Activated T-cell treated with anti-CD3 and anti-CD28 coated beads, Interleukin-2, amount 50 U/mL, for 72 hours (primary cell): ENCODE data around the gene HMCN1. TPM values are rescaled to one million over a fixed set of nuclear protein-coding genes. Genes with fewer than 3 reads are reported as not detected.

Source experiments
- ATAC-seq, 2 donors: fragments of 150-1000 bp; cut with Tn5 transposase; replicated peaks in 1 of 2; 2 replicates each; pipeline ENCODE4 v1.10.0; 2021; ENCODE audit warnings: moderate library complexity in 2 of 2, mild to moderate bottlenecking in 1 of 2
- DNase-seq, 2 donors: peaks; one replicate each; pipeline ENCODE4 v3.0.0; 2021 to 2022; ENCODE audit warnings: mixed read lengths in 1 of 2
- H3K27ac Mint-ChIP-seq: one replicate; pipeline ENCODE4 v1.8.0; 2022; ENCODE audit warnings: mild to moderate bottlenecking, moderate library complexity, mixed read lengths
- H3K27me3 Mint-ChIP-seq: one replicate; pipeline ENCODE4 v1.8.0; 2022; ENCODE audit warnings: low read depth, mixed read lengths
- H3K36me3 Mint-ChIP-seq, 2 donors: one replicate each; pipeline ENCODE4 v1.8.0; 2022; ENCODE audit warnings: mixed read lengths in 2 of 2, mild to moderate bottlenecking in 1 of 2; ENCODE audit not compliant: insufficient read depth in 2 of 2
- H3K4me1 Mint-ChIP-seq: one replicate; pipeline ENCODE4 v1.8.0; 2022; ENCODE audit warnings: low read depth, mixed read lengths
- H3K4me3 Mint-ChIP-seq, 2 donors: one replicate each; pipeline ENCODE4 v1.8.0; 2022; ENCODE audit warnings: mild to moderate bottlenecking in 2 of 2, mixed read lengths in 2 of 2, moderate library complexity in 2 of 2
- H3K9me3 Mint-ChIP-seq, 2 donors: one replicate each; pipeline ENCODE4 v1.8.0; 2022; ENCODE audit warnings: mixed read lengths in 2 of 2
- total RNA-seq, 2 donors: library from RNA; stranded (reverse); gene quantifications; one replicate each; pipeline ENCODE4 v1.2.3, GENCODE V29; 2022

Gene HMCN1
- total RNA-seq, 2 donors from 2014 or later: 0.05 to 0.12 TPM

DNA sequence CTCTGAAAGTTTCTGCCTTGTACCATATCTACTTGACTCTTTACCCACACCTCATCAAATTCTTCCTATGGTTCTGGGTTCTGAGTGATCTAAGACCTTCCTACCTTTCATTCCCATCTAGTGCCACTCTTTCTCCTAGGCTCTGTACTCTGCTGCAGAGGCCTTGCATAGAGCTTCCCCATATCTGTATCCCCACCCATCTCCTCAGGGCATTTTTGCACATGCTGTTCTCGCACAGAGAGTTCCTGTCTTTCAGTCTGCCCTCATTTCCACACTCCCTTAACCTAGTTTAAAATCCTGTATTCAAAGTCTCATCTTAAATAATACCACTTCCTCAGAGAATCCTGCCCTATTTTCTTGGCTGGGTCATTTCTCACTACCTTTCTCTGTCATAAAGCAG is 114.8 kb downstream of the HMCN1 start:
- H3K4me1 Mint-ChIP-seq: no peaks in the 10 kb centered on the region
- H3K27me3 Mint-ChIP-seq: peaks cover 7% of the 10 kb centered on the region
- no peak for ATAC-seq
- H3K4me3 Mint-ChIP-seq: no peak overlapping the region
- H3K9me3 Mint-ChIP-seq: no peaks in the 10 kb centered on the region
- no peaks in the 10 kb centered on the region for H3K36me3 Mint-ChIP-seq
- H3K27ac Mint-ChIP-seq: no peak overlapping the region
- no peak for DNase-seq

DNA sequence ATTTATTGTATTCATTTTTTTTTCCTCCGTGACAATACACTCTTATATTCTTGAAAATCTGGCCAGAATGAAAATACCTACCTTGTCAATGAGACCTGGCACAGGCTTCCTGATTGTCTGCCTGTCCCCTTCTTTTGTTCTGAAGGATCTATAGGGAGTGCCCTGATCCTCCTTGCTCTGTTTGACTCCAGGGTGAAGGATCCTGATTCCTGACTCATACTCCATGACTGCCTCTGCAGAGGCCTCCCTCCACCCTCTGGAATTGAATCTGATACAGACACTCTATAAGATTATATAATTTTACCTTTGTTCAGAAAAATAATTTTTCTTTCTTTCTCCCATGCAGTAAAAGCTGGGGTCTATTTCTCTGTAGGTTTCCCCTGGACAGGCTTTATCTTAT is 116.2 kb downstream of the HMCN1 start:
- DNase-seq: no peak
- ATAC-seq: no peak
- no peaks in the 10 kb centered on the region for H3K4me1 Mint-ChIP-seq
- no peak overlapping the region for H3K27ac Mint-ChIP-seq
- no peak overlapping the region for H3K4me3 Mint-ChIP-seq
- H3K36me3 Mint-ChIP-seq: no peaks in the 10 kb centered on the region
- peaks cover 7% of the 10 kb centered on the region for H3K27me3 Mint-ChIP-seq
- H3K9me3 Mint-ChIP-seq: no peaks in the 10 kb centered on the region

DNA sequence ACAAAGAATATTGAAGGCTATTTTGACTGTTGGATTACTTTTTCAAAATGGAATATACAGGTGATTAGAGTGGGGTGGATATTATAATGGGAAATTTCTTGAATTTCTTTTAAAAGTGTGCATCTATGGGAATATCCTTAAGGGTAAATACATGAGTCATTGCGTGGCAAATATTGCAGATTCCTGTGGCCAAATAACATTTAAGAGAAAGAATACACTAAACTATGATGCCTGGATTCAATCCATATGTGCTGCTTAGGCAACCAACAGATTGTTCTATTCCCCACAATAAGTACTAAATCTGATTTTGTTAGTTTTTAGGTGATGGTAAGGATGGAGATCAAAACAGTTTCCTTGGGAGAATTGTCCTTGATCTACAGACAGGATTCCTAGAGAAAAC is 119.5 kb downstream of the HMCN1 start:
- peaks cover 7% of the 10 kb centered on the region for H3K27me3 Mint-ChIP-seq
- H3K4me1 Mint-ChIP-seq: no peaks in the 10 kb centered on the region
- no peak overlapping the region for H3K27ac Mint-ChIP-seq
- ATAC-seq (no peak), DNase-seq (no peak)
- H3K36me3 Mint-ChIP-seq: no peaks in the 10 kb centered on the region
- H3K9me3 Mint-ChIP-seq: no peaks in the 10 kb centered on the region
- H3K4me3 Mint-ChIP-seq: no peak overlapping the region

DNA sequence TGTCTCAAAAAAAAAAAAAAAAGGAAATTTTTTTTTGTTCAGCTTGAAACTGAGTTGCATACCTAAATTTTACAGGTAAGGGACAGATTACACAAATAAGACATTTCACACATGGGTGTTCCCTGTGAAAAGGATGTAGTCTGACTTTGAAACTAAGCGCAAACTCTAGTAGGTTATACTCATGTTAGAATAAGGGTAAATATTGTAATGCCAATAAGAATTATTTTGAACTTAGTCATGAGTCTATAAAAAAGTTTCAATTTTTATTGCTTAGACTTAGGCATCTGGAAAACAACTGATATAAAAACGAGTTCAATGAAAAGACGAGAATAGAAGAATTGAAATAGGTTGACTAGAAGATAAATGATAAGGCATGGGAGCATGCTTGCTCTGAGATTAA is 122.3 kb downstream of the HMCN1 start:
- Mint-ChIP-seq H3K4me1 (no peaks in the 10 kb centered on the region), H3K9me3 (no peaks in the 10 kb centered on the region), H3K27me3 (peaks cover 7% of the 10 kb centered on the region), H3K36me3 (no peaks in the 10 kb centered on the region), H3K4me3 (no peak overlapping the region), H3K27ac (no peak overlapping the region)
- DNase-seq (no peak), ATAC-seq (no peak)

DNA sequence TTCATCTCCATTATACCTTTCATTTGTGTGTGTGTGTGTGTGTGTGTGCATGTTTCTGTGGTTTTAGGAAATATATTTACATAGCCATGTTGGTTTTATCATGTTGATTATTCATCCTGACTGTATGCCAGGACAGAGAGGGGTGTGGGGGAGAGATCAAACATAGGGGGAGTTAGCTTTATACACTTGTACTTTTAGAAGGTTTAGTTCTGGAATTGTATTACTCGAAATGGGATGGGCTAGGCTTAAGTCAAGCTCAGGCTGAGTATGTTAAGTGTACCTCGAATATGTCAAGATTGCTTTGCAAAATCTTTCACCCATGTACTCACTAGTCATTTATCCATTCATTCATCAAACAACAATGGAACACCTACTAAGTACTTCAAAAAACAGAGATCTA is 123.3 kb downstream of the HMCN1 start:
- Mint-ChIP-seq H3K36me3 (no peaks in the 10 kb centered on the region), H3K4me1 (no peaks in the 10 kb centered on the region), H3K27ac (no peak overlapping the region), H3K27me3 (peaks cover 7% of the 10 kb centered on the region), H3K4me3 (no peak overlapping the region), H3K9me3 (no peaks in the 10 kb centered on the region)
- ATAC-seq: no peak
- no peak for DNase-seq

DNA sequence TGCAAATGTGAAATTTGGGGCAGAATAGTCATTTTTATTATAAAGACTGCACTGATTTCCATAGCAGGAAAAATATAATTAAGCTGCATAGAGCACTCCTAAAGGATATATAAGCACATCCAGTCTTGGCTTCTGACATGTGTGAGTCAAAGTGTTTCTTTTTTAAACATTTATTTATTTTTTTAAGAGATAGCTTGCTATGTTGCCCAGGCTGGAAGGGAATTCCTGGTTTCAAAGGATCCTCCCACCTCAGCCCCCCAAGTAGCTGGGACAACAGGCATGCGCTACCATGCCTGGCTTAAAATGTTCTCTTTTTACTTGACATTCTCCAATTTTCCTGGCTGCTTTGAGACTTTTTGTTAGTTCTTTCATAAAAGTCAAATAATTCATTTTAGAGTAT is 126.1 kb downstream of the HMCN1 start:
- ATAC-seq (no peak), DNase-seq (no peak)
- no peaks in the 10 kb centered on the region for H3K27me3 Mint-ChIP-seq
- no peaks in the 10 kb centered on the region for H3K9me3 Mint-ChIP-seq
- H3K4me1 Mint-ChIP-seq: no peaks in the 10 kb centered on the region
- H3K27ac Mint-ChIP-seq: no peak overlapping the region
- H3K4me3 Mint-ChIP-seq: no peak overlapping the region
- H3K36me3 Mint-ChIP-seq: no peaks in the 10 kb centered on the region

DNA sequence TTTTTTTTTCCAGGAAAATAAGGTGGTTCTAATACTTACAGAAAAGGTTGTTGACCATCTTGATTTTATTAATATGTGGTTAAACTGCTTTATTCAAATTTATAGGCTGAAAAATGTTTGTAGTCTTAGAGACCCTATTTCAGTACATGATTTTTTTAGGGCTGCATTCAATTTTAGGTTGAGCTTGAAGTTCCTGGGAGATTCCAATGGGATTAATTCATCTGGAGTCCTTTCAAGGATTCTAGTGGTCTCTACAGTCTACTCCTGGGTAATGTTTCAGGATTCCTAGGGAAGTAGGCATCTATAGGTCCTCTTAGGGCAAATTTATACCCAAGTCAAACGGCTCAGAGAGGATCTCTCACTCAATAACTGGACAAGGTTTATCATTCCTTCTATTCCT is 126.7 kb downstream of the HMCN1 start:
- Mint-ChIP-seq H3K4me3 (no peak overlapping the region), H3K36me3 (no peaks in the 10 kb centered on the region), H3K9me3 (no peaks in the 10 kb centered on the region), H3K27me3 (no peaks in the 10 kb centered on the region), H3K4me1 (no peaks in the 10 kb centered on the region), H3K27ac (no peak overlapping the region)
- no peak for ATAC-seq
- DNase-seq: no peak

DNA sequence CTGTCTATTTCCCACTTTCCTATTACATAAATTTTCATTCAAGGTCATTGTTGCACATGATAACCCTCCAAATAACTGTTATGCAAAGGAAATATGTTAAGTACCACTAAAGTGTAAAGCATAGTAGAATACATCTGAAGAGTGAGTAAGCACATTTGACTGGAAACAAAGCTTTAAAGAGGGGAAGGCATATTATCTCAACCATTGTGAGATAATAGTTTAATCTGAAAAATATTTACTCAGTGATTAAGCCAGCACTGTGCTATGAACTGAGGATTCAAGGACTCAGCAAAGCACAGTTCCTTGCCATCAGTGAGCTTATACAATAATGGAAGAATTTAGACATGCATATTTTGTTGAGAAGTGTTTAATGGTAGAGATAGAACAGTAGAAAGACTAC is 127.4 kb downstream of the HMCN1 start:
- H3K4me3 Mint-ChIP-seq: no peak overlapping the region
- H3K9me3 Mint-ChIP-seq: no peaks in the 10 kb centered on the region
- DNase-seq (no peak), ATAC-seq (no peak)
- H3K27ac Mint-ChIP-seq: no peak overlapping the region
- H3K36me3 Mint-ChIP-seq: no peaks in the 10 kb centered on the region
- H3K27me3 Mint-ChIP-seq: no peaks in the 10 kb centered on the region
- H3K4me1 Mint-ChIP-seq: no peaks in the 10 kb centered on the region

DNA sequence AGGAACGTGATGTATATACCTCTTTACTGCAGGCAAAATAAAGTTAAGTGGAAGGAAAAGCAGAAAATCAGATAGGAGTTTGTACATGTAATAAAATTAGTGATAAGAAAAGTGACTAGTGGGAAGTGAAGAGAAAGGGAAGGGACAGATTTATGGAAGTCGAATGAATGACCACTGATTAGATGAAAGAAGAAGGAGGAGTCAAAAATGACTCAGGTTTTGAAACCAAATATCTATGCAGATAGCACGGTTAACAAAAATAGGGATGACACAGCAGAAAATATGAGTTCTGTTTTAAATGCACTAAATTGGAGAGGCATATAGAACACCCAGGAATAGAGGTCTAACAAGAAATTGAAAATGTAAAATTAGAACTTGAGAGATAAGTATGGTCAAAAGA is 128.0 kb downstream of the HMCN1 start:
- ATAC-seq: no peak

DNA sequence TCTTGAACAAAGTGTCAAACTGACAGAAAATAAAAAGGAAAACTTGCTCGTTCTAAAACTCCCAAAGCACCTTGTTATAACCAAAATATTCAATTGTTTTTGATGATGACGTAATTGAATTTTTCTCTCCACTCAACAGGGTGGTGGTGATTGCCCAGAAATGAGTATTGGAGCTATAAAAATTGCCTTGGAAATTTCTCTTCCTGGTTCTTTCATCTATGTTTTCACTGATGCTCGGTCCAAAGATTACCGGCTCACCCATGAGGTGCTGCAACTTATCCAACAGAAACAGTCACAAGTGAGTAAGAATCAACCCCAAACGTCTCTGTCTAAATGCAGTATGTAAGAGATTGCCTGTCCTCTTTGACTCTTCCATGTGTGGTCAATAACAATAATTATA is 130.1 kb downstream of the HMCN1 start:
- ATAC-seq: no peak

More for the DNA sequence above, 128.0 kb downstream of the HMCN1 start:
- no peaks in the 10 kb centered on the region for H3K9me3 Mint-ChIP-seq
- no peak overlapping the region for H3K4me3 Mint-ChIP-seq
- H3K27ac Mint-ChIP-seq: no peak overlapping the region
- H3K27me3 Mint-ChIP-seq: peaks cover 1% of the 10 kb centered on the region
- H3K36me3 Mint-ChIP-seq: no peaks in the 10 kb centered on the region
- no peak for DNase-seq
- no peaks in the 10 kb centered on the region for H3K4me1 Mint-ChIP-seq

DNA sequence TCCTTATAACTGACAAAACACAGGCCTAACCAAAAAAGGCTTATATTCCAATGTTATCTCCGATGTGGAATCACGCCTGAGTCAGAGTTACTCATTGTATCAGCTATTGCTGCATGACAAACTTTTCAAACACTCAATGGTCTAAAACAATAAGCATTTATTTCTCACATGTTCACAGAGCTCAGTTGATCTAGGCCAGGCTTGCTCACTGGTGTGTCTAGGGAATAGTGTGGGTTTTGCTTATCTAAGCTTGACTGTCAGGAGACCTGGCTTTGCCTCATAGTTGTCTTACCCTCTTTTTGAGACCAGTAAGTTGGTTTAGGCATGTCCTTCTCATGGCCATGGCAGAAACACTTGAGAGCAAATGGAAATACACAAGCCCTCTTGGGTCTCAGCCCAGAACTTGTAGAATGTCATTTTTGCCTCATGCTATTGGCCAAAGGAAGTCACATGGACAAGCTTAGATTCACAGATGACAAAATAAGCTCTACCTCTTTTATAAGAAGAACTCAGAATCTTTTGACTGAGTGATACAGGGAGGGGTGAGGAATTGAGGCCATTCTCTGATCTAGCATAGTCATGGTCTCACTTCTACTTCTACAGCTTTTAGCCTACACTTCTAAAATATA is 130.8 kb downstream of the HMCN1 start:
- Mint-ChIP-seq H3K4me3 (no peak overlapping the region), H3K4me1 (no peaks in the 10 kb centered on the region), H3K9me3 (peaks cover 0 to 1% of the 10 kb centered on the region in 2 donors), H3K36me3 (no peaks in the 10 kb centered on the region), H3K27me3 (peaks cover 6% of the 10 kb centered on the region), H3K27ac (no peak overlapping the region)
- DNase-seq: no peak
- no peak for ATAC-seq

More for the DNA sequence above, 130.1 kb downstream of the HMCN1 start:
- H3K36me3 Mint-ChIP-seq: no peaks in the 10 kb centered on the region
- no peak overlapping the region for H3K4me3 Mint-ChIP-seq
- DNase-seq: no peak
- no peak overlapping the region for H3K27ac Mint-ChIP-seq
- peaks cover 0 to 1% of the 10 kb centered on the region in 2 donors for H3K9me3 Mint-ChIP-seq
- H3K4me1 Mint-ChIP-seq: no peaks in the 10 kb centered on the region
- H3K27me3 Mint-ChIP-seq: peaks cover 6% of the 10 kb centered on the region

DNA sequence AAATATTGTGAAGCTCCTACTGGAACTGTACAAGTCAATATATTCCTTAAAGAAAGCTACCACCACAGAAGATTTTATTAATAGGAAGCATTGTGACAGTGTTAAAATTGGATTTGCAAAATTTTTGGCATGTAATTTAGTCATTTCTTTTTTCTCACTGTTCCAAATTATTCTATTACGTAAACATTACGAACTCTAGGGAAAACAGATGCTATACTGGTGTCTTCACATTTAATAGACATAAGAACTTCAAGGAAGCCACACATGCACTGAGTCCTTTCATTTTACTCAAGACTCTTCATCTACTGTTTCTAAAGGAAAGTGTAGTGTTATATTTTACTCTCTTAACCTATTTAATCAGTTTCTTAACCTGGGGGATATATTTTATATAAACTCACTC is 135.4 kb downstream of the HMCN1 start:
- Mint-ChIP-seq H3K9me3 (peaks cover 0 to 1% of the 10 kb centered on the region in 2 donors), H3K36me3 (no peaks in the 10 kb centered on the region), H3K27me3 (peaks cover 6% of the 10 kb centered on the region), H3K4me1 (no peaks in the 10 kb centered on the region), H3K4me3 (no peak overlapping the region), H3K27ac (no peak overlapping the region)
- no peak for DNase-seq
- ATAC-seq: no peak

DNA sequence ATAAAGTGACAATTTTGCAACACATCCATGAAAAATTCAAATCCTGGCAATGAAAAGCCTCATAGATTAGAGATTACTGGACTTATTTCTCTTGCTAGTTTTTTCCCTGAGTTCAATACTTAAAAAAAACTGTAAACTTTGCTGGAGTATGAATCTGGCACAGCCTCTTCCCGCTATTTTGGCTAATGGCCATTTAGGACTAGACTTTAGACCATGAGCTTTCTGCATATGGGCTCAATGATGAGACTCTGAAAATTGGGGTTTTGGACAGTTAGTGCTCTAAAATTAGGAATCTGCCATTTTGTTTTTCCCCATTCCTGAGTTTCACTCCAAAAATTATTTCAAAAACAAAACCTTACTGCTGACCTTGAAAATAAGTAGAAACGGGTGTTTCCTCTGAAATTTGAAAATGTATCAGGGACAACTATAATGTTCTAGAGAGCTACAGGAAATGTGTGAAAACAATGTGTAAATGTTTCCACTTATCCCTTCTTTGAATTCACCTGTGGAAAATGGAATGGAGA is 137.5 kb downstream of the HMCN1 start:
- Mint-ChIP-seq H3K4me1 (no peaks in the 10 kb centered on the region), H3K9me3 (peaks cover 0 to 1% of the 10 kb centered on the region in 2 donors), H3K27ac (no peak overlapping the region), H3K36me3 (no peaks in the 10 kb centered on the region), H3K4me3 (no peak overlapping the region), H3K27me3 (peaks cover 6% of the 10 kb centered on the region)
- DNase-seq: no peak
- no peak for ATAC-seq

DNA sequence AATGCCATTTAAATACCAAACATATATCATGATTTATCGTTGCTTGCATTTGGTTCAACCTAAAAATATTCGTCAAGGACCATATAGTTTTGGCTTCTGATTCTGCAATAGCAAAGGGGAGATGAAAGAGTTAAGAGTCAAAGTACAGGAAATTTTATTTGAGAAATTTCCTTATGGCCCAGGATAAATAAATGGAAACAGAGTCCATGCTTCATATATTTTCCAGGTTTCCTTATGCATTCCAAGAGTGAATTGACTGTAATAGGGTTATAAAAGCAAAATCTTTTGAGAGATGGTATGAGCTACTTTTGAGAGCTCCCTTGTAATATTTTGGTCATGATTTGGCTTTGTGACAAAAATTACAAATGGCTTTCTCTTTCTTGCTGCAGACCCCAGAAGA is 140.1 kb downstream of the HMCN1 start:
- Mint-ChIP-seq H3K9me3 (no peaks in the 10 kb centered on the region), H3K27me3 (no peaks in the 10 kb centered on the region), H3K27ac (no peak overlapping the region), H3K36me3 (no peaks in the 10 kb centered on the region), H3K4me1 (no peaks in the 10 kb centered on the region), H3K4me3 (no peak overlapping the region)
- DNase-seq (no peak), ATAC-seq (no peak)
